Stimulated activated CD4-positive, alpha-beta T cell treated with anti-CD3 and anti-CD28 coated beads, Interleukin-1b, Interleukin-23, amount 100 ng/mL, for 48 hours (primary cell): ENCODE results near the gene ADORA2A.

Experiments
- DNase-seq: peaks from one replicate; pipeline ENCODE4 v3.0.0-alpha.2; 2020

Gene ADORA2A

GRCh38 chr22:24419475-24419850 is 7.9 kb upstream of the ADORA2A start:
- DNase-seq, result no peak

DNA sequence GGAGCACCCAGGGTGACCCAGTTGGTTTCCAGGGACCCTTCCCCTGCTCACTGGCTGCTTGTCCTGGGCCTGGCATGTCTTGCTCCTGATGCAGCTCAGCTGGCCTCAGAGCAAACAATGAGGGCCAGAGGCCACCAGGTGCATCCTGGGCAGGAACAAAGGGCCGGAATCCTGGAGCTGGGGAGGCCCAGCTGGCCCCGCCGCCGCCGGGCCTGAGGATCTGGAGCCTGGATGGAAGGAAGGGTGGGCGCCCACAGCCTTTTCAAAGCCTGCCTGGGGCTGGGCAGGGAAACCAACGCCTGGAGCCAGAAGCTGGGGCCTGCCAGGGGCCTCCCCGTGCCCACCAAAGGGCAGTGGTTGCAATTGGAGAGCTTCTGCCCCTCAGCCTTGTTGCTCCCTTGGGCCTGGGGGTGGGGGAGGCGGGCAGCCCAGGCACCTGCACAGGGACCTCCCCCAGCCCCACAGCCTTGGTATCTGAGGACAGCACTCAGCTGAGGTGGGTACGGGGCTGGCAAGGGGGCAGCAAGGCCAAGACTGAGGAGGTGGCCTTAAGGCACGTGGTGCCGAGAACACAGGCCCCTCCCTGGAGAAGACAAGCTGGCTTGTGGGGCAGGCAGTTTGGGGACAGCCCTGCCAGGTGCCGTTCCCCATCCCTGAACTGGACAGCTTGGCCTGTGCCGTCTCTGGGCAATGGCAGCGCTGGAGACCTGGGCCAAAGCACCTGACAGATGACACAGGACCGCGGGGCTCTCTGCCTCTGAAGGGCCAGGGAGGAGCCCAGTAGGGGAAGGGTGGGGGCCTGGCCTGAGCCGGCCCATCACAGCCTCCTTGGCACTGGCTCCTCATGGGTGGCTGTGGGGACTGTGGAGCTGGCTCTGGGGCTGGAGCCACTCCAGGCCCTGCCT is 7.1 kb upstream of the ADORA2A start:
- no peak for DNase-seq

DNA sequence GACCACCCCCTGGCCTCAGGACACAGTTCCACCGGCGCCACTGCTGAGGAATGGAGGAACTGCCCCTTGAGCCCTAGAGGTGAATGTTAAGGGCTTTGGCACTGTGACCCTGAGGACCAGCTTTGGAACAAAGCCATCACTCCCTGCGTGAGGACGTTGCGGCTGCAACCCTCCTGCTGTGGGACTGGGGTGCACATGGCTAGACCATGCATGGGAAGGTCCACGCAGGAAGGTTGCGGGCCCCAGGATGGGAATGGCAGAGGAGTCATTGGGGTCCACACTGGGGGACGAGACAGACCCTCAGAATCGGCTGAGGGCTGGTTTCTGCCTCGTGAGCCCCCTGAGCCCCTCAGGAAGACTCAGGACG is 6.4 kb upstream of the ADORA2A start:
- no peak for DNase-seq

- DNase-seq, result no peak
Observed at GRCh38 chr22:24421428-24421931, 5.9 kb upstream of the ADORA2A start.

DNA sequence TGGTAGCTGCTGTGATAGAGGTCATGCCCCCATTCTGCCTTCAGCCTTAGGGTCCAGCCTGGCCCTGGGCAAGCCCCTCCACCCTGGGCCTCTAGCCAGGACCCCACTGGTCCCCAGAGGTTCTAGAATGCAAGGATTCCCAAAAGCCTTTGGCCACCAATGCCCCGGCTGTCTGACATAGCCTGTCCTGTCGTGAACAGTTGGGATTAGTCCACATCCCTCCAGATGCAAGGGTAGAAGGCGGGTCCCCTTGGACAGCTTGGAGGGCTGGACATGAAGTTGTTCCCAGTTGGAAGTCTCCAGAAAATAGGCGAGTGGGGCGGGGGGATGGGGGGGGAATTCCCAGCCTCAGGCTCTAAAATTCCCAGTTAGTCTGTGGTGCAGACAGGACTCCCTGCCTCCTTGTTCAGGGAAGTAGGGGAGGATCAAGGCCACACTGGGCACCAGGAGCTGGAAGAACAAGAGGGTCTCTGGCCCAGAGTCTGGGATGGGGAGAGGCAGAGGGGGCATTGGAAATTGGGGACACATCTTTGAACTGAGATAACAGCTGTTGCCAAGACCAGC is 5.2 kb upstream of the ADORA2A start:
- no peak for DNase-seq

DNA sequence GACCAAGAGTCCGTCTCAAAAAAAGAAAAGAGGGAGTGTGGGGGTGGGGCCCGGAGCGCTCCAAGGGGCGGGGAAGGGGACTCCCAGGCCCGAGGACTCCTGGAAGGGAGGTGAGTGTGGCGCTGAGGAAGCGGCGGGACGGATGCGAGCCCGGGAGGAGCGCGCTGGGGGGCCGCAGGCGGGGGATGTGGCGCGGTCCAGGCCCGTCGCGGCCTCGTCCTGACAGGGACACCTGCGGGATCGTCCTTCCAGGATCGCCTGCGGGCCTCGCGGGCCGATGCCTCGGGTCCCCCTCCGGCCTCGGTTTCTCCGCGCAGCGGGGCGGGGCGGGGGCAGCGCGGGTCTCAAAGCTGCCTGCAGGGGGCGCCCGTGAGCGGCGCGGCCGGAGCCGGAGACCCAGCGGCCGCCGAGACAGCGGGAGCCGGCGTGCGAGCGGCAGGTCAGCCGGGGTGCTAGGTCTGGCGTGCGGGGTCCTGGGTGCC is 3.8 kb upstream of the ADORA2A start:
- DNase-seq, result peak; percentile 56

GRCh38 chr22:24424001-24424900 is 3.1 kb upstream of the ADORA2A start:
- DNase-seq, result peak; percentile 46

DNA sequence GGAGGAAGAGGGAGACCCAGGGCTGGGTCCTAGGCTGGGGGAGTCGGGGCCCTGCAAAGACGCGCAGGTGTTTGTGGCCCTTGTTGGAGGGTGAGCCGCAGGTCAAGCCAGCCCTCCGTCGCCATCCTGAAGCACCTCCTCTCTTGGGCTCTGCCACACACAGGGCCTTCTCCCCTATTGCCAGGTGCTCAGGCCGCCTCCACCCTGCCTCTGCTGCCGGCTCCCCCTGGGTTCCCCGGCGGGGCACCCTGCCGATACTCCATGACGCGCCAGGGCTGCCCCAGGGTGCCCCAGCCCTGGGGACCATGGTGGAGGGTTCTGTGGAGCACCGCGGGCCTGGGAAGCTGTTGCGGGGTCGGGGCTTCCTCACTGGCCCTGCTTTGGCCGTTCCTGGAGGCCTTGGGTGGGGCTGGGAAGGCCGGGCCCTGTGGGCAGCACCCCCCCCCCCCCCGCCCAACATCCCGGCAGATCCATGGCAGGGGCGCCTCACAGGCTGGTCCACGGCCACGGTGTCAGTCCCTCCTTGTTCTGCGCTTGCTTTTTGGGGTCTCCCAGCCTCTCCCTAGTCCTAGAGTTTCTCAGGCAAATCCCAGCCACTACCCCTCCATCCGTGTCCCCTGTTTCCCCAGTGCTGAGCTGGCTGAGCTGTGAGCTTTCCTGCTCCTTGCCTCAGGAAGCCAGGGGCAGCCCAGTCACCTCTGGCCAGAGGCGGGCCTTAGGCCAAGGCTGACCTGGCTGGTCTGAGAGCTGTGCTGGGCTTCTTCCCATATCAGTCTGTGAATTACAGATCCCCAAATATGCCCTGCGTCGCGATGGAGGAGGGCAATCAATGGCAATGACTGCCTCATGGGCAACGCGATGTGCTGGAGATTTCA is 2.3 kb upstream of the ADORA2A start:
- DNase-seq, result no peak

GRCh38 chr22:24426436-24426835 is 963 bp upstream of the ADORA2A start:
- no peak for DNase-seq

GRCh38 chr22:24426851-24427499 is 424 bp upstream of the ADORA2A start:
- no peak for DNase-seq

DNA sequence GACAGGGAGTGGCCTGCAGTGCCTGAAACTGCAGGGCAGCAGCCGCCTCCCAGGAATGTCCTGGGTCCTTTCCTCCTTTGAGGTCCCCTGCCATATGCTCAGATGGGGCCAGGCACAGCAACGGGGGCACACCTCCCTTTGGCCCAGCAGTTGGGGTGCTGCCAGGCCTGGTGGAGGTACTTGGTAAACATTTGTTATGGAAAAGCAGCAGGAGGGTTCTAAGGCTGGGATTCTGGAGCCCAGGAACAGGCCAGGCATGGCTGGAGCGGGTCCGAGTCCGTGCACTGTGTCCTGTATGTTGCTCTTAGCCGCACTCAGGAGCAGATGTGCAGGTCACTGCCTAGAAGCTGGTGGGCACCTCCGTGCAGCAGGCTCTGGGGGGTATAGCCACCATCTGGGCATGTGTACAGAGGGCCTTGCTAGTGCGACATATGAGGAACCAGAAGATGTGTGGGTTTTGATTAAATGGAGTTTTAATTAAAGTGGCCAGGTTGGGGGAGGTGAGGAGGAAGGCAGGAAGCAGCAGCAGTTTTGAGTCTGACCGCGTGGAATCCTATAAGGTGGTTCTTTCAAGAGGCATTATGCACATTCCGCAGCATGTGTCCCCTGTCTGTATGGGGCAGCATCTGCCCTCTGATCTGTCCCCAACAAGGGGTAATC is 1.5 kb downstream of the ADORA2A start:
- no peak for DNase-seq

DNA sequence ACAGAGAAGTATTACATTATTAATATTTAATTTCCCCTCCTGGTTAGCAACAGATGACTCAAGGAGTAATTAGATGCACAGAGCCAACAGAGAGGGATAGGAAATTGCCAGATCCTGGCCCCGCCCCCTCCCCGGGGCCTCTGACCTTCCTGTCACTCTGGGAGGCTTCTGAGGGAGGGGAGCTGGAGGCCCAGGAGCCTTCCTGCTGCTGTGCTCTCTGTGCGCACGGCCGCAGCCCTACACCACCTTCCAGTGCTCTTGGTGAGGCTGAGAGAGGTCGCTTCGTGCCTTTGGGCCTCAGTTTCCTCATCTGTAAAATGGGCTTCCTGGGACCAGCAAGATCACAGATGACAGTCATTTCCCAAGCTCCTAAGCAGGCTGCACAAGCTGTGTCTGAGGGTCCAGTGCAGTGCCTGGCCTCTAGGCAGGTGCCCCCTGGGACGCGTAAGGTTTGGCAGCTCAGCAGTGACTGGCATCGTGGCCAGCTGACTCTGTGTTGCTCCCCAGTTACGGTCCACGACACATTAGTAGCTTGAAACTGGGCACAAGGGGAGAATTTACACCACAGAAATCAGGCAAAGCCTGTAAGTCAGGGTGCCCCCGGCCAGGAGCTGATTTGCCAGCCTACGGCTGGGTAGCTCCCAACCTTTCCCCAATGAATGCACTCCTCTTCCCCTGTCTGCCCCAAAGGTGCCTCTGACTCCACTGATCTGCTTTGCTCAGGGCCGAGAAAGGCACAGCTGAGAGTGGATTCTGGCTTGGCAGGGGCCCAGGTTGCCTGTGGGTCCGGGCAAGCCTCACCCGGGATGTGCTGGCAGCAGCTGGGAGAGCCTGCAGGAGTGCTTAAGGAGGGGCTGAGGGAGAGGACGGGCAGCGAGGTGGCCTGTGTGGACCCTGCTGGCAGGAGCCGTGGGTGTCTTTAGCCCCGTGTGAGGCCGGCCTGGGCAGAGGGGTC is 2.3 kb downstream of the ADORA2A start:
- peak; percentile 74 for DNase-seq

- DNase-seq, result no peak
Observed at GRCh38 chr22:24430431-24431308, 3.3 kb downstream of the ADORA2A start.

GRCh38 chr22:24431309-24432034 is 4.1 kb downstream of the ADORA2A start:
- no peak for DNase-seq

DNA sequence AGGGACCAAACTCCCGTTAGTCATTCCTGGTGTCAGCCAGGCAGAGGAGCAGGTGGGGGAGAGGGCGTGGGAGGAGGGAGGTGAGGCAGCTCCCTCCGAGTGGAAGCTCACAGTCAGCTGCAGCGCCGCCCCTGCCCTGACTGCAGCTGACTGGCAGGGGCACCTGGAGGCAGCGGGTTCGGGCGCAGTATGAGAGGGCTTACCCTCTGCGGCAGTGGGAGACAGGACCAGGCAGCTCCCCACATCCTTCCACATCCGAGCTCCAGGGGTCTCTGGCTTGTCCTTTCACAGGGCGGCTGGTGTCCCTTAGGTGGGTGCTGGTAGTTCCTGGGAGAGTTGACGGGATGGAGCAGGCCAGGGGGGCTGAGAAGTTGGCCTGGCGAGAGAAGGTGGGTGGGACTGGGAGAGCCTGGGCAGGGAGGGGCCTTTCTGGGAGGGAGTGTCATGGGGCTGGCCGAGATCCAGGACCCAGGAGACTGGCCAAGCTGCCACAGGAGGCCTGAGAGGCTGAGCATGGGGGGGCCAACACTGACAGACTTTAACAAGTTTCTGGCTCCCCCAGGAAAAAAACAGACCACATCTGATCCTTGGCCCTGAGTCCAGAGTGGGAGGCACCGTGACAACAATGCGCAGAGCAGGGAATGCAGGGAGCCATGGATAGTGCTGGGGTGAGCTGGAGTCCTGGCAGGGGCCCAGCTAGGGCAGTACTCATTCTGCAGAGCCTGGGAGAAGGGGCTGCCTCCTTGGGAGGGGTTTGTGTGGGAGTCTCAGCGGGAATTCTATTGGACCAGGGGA is 4.9 kb downstream of the ADORA2A start:
- peak; percentile 60 for DNase-seq

GRCh38 chr22:24433001-24433827 is 5.8 kb downstream of the ADORA2A start:
- no peak for DNase-seq
